GM18909 (cell line): ENCODE measurements around the gene CEMP1.

Source experiments
- ATAC-seq: cut with Tn5 transposase; IDR thresholded peaks from one replicate; pipeline ENCODE4 v1.9.1; 2021; ENCODE audit warnings: mild to moderate bottlenecking; ENCODE audit not compliant: unreplicated experiment, poor library complexity

Gene CEMP1

DNA sequence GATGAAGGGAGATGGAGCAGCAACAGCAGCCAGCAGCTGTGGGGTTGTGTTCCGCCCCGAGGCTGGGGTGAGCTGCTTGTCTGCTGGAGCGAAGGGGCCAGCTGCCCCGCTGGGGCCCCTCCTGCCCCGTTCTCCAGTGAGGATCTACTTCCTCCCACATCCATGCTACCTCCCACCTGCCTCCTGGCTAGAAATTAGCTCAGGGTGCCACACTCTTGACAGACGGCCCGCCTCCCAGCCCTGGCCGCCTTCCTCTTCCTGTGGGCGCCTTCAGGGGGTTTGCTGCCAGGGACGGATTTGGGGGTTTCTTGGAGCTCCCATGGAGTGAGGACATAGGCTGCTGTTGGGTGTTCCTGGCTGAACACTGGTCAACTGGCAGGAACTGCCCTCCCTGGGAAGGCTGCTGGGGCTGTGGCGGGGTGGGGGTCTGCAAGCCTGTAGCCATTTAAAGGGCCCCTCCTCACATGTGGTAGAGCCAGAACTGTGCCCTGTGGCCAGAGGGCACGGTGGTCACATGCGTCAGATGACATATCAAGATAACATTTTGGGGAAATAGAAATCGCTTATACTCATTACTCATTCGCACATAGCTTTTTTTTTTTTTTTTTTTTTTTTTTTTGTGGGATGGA lies 43.2 kb downstream of the CEMP1 start:
- ATAC-seq = no peak

- no peak for ATAC-seq
Measured at GRCh38 chr16:2487517-2487842, 43.7 kb downstream of the CEMP1 start.

DNA sequence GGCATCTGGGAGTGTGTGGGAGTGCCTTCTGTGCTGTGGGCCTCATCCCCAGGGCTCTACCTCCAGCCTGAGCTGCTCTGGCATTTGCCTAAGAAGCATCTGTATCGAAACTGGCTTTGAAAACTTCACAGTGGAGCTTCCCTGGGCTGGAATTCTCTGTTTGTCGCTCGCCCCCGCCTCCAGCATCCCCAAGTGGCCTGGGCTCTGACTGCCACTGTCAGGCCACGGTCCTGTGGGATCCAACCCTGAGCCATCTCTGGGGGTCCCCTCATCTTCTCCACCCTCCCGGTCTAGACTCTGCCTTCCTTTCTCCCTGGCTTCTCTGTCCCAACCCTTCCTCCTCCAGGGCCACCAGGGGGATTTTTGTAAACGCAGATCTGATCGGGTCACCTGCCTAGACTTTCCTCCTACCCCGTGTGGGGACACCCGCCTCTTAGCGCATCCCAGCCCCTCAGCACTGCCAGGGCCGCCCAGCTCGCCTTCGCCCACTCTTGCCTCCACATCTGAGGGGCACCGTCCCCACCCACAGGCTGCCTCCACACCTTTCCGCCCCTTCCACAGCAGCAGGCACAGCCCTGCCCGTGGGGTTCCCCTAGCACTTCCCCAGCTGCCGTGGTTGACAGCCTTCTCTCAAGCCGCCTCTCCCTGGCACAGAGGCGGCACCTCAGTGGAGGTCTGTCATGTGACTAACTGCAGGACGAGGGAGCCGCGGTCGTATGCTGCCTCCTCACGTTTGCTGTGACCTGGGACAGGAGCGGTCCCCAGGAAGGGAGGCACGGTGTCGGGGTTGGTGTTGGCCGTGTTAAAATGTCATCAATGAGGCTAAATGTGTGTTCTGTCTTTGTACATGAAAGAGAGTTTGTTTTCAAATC lies 44.3 kb downstream of the CEMP1 start:
- peak; percentile 73 for ATAC-seq

DNA sequence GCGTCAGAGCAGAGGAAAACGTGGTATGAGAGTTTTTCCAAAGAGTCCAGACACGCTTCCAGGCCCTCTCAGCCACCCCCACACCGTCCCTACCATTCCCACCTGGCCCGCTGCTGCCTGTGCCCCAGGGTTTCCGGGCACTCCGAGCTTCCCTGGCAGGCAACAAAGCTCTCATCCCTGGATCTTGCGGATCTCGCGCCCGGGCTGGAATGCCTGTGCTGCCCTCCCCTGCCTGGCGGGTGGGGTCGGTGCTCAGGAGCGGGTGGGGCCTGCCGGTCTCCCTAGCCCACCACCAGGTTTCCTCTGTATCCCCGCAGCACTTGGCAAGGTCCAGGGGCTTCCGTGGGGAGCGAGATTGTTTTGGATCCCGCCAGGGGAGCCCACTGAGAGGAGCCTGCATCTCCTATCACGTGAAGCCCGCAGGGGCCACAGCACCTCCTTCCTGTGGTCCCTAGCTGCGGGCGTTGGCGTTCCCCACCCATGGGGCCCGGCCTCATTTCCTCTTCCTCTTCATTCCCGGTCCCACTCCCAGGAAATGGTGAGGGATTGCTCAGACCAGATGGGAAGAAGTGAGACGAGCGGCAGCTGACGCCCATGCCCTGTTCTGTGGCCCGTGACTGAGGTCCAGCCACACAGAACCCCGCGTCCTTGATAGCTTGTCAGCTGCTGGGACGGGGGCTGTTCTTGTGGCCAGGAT lies 45.2 kb downstream of the CEMP1 start:
- ATAC-seq = no peak

- ATAC-seq = no peak
Measured at GRCh38 chr16:2484898-2485508, 46.2 kb downstream of the CEMP1 start.

GRCh38 chr16:2483939-2484897 lies 47.0 kb downstream of the CEMP1 start:
- no peak for ATAC-seq

DNA sequence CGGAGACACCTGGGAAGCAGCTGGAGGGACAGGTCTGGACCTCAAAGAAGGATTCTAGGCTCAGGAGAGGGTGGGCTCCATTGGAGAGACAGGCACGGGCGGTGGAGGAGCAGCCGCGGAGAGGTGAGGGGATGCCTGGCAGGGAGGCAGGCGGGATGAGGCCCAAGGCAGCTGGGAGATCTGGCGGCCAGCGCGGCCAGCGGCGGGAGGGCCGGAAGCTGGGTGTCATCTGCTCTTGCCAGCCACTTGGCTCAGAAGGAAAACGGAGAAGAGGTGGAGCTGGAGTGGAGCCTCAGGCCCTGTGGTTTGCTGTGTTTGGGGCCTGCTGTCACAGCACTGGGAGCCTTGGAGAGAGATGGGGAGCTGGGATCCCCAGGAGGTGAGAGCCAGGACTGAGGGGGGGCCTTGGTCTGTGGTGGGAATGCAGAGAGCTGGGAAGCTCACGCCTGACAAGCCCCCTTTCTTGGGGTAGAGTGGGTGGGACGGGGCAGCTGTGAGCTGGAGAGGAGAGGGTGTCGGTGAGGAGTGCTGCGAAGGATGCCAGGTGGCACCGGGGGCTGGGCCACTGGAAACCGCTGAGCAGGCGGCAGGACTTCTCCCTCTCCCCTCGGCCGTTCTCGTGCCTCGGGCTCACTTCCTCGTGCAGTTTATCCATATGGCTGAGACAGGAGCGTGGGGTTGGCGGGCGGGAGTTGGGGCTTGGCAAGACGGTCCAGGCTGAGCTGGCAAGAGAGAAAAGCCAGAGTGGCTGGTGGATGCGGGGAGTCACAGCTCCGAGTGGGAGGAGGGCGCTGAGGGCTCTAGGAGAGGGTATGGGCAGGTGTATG lies 48.3 kb downstream of the CEMP1 start:
- ATAC-seq = no peak

DNA sequence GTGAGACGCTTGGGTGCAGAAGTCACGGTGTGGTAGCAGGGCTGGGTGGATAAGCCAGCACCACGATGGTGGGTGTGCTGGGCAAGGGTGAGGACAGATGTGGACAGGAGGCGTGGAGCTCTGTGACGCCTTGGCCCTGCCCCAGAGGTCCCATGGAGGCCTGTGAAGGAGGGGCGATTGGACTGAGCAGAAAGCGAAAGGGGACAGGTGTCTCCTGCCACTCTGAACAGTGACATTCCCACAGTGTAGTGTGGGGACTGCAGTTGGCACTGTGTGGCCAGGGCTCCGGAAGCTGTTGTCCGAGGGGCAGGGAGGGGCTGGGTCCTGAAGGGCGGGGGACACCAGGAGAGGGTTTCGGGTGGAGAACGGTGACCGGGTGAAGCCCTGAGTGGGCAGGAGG lies 49.0 kb downstream of the CEMP1 start:
- ATAC-seq = no peak

DNA sequence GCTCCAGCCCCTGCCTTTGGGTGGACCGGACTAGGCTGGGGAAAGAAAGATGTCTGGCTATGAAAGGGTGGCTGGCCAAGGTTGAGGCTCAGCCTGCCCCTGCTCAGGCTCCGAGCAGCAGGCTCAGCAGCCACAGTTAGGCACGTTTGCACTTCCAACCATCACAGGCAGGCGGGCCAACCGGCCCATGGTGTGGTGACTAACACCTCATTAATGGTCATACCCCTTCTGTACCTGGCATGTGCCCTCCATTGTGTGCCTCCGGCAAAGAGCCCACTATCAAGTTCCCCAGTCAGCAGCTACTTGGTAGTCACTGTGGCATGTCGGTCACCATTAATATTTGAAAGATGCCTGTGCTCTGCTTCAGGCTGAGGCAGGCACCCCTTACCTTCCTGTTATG lies 49.5 kb downstream of the CEMP1 start:
- no peak for ATAC-seq

- ATAC-seq = no peak
Measured at GRCh38 chr16:2480948-2481347, 50.3 kb downstream of the CEMP1 start.
